Endothelial cell of umbilical vein (primary cell): ENCODE results near the gene NFATC1. TPM values are rescaled to one million over a fixed set of nuclear protein-coding genes. Genes with fewer than 3 reads are reported as not detected.
A peak's percentile ranks its signal among the peaks of the same experiment; 100 is the strongest.

ENCODE experiments used
- BruUV-seq: library from RNA; stranded (reverse); fragments of 400-500 nt; replicated peaks from 2 replicates; lab custom pipeline; 2021; lab: Mats Ljungman, UMichigan
- CTCF ChIA-PET: fragments of 300-600, 350-600 bp; sonication (Branson Sonifier 250); formaldehyde crosslinking; loops from one replicate; lab custom pipeline; 2021; ENCODE audit warnings: antibody characterized with exemption, inconsistent platforms; lab: Charles Lee
- POLR2A ChIA-PET: fragments of 300-600, 350-600 bp; sonication (Branson Sonifier 250); formaldehyde crosslinking; loops from one replicate; lab custom pipeline; 2021; ENCODE audit warnings: antibody characterized with exemption, inconsistent platforms; lab: Charles Lee
- DNase-seq: peaks from one replicate; pipeline ENCODE4 v3.0.0-alpha.2; 2011; ENCODE audit warnings: low read depth, low spot score
- FAIRE-seq: peaks from 2 replicates; lab custom pipeline; 2011; peaks lifted over from hg19 to GRCh38; lab: Jason Lieb, UNC
- H2AFZ ChIP-seq: 2 replicates; pipeline ENCODE4 v1.6.0; 2012; ENCODE audit warnings: low read depth, low read length, control low read depth, inconsistent platforms
- H3K27ac ChIP-seq: 2 replicates; pipeline ENCODE4 v1.5.1; 2011; ENCODE audit warnings: low read depth, mild to moderate bottlenecking, control low read depth, low read length, moderate library complexity; ENCODE audit not compliant: insufficient read depth
- H3K27me3 ChIP-seq, 2 experiments: 2 replicates each; pipeline versions ENCODE4 v1.6.0 to v1.6.1; 2011; ENCODE audit warnings: low read length in 2 of 2, mixed read lengths in 1 of 2; ENCODE audit not compliant: control insufficient read depth in 2 of 2, insufficient read depth in 2 of 2
- H3K36me3 ChIP-seq, 2 experiments: 2 replicates in 1 of 2; 3 replicates in 1 of 2; pipeline ENCODE4 v1.5.1; 2011; ENCODE audit warnings: low read length in 2 of 2, mild to moderate bottlenecking in 1 of 2, moderate library complexity in 1 of 2; ENCODE audit not compliant: control insufficient read depth in 2 of 2, insufficient read depth in 2 of 2; ENCODE audit errors: extremely low read depth in 1 of 2
- H3K4me1 ChIP-seq: 3 replicates; pipeline ENCODE4 v1.5.1; 2011; ENCODE audit warnings: mild to moderate bottlenecking, low read length; ENCODE audit not compliant: control insufficient read depth, insufficient read depth; ENCODE audit errors: extremely low read depth
- H3K4me2 ChIP-seq: 2 replicates; pipeline ENCODE4 v1.6.1; 2011; ENCODE audit warnings: low read length, control low read depth, mixed read lengths; ENCODE audit not compliant: insufficient read depth
- H3K4me3 ChIP-seq, 3 experiments: fragments of 200-600 bp in 1 of 3; sonication (generic), shearing (Covaris generic) in 1 of 3; replicated peaks in 1 of 3; 2 replicates each; pipeline ENCODE4 v1.5.1; 2011 to 2016; ENCODE audit warnings: control low read depth in 3 of 3, low read length in 3 of 3, mild to moderate bottlenecking in 2 of 3, inconsistent platforms in 1 of 3, low read depth in 1 of 3, moderate library complexity in 1 of 3; ENCODE audit not compliant: insufficient read depth in 1 of 3
- H3K79me2 ChIP-seq: 2 replicates; pipeline ENCODE4 v1.6.0; 2012; ENCODE audit warnings: low read length, inconsistent platforms; ENCODE audit not compliant: control insufficient read depth, insufficient read depth
- H3K9ac ChIP-seq: replicated peaks from 2 replicates; pipeline ENCODE3; 2011; ENCODE audit warnings: low read length, control low read depth; ENCODE audit not compliant: insufficient read depth; ENCODE audit errors: extremely low read depth
- H3K9me1 ChIP-seq: replicated peaks from 3 replicates; pipeline ENCODE4 v1.6.0; 2011; ENCODE audit warnings: mild to moderate bottlenecking, low read length; ENCODE audit not compliant: control insufficient read depth, insufficient read depth; ENCODE audit errors: extremely low read depth
- H3K9me3 ChIP-seq: replicated peaks from 2 replicates; pipeline ENCODE4 v1.5.1; 2012; ENCODE audit warnings: low read length, inconsistent platforms; ENCODE audit not compliant: control insufficient read depth, insufficient read depth
- H4K20me1 ChIP-seq: replicated peaks from 2 replicates; pipeline ENCODE3; 2011; ENCODE audit warnings: mild to moderate bottlenecking, low read length; ENCODE audit not compliant: control insufficient read depth, insufficient read depth; ENCODE audit errors: extremely low read depth
- EZH2 ChIP-seq: IDR thresholded peaks from 2 replicates; pipeline ENCODE4 v1.6.1; 2012; ENCODE audit warnings: borderline replicate concordance, low read depth, mild to moderate bottlenecking, moderate library complexity, low read length, inconsistent platforms; ENCODE audit not compliant: severe bottlenecking
- FOS ChIP-seq: IDR thresholded peaks from 2 replicates; pipeline ENCODE4 v1.6.1; 2011; ENCODE audit warnings: mild to moderate bottlenecking, low read length, moderate library complexity, borderline replicate concordance; ENCODE audit not compliant: insufficient read depth
- GATA2 ChIP-seq: IDR thresholded peaks from 2 replicates; pipeline ENCODE4 v1.7.0; 2011; ENCODE audit warnings: low read depth, mild to moderate bottlenecking, moderate library complexity, mixed read lengths, low read length; ENCODE audit not compliant: insufficient read length, insufficient read depth
- JUN ChIP-seq: IDR thresholded peaks from 2 replicates; pipeline ENCODE4 v1.6.1; 2011; ENCODE audit warnings: borderline replicate concordance, low read depth; ENCODE audit not compliant: insufficient read length, insufficient read depth
- MAX ChIP-seq: IDR thresholded peaks from 2 replicates; pipeline ENCODE4 v1.6.1; 2011; ENCODE audit not compliant: insufficient read depth, insufficient read length
- MYC ChIP-seq: IDR thresholded peaks from one replicate; pipeline ENCODE4 v1.6.1; 2011; ENCODE audit warnings: mild to moderate bottlenecking, low read depth, low read length
- POLR2A ChIP-seq: IDR thresholded peaks from 2 replicates; pipeline ENCODE4 v1.6.1; 2012; ENCODE audit warnings: low read depth, mild to moderate bottlenecking, control low read depth, low read length
- POLR2AphosphoS5 ChIP-seq: IDR thresholded peaks from 2 replicates; pipeline ENCODE4 v1.6.1; 2012; ENCODE audit warnings: low read depth, mild to moderate bottlenecking, control low read depth, low read length, moderate library complexity; ENCODE audit not compliant: insufficient read depth
- dilution Hi-C: fragments of 300-500 bp; cut with MboI; formaldehyde crosslinking; loops from one replicate; pipeline ENCODE4 v1.15.0; 2019; ENCODE audit warnings: low sequenced_read_pairs; ENCODE audit not compliant: extremely low pct_ligation_motif_present
- intact Hi-C: fragments of 100-400 bp; cut with micrococcal nuclease; formaldehyde crosslinking; loops from one replicate; pipeline ENCODE4 v1.10.0; 2022
- polyA plus RNA-seq, 4 experiments: library from polyadenylated mRNA; depleted of rRNA in 3 of 4; stranded (reverse) in 3 of 4; unstranded in 1 of 4; fragments of >200 nt; gene quantifications; 2 replicates each; pipeline versions ENCODE4 v1.2.1 to v1.2.3, GENCODE V29; 2011 to 2012; ENCODE audit warnings: missing spikeins in 1 of 4
- total RNA-seq: library from RNA; stranded (reverse); gene quantifications from 2 replicates; pipeline ENCODE4 v1.2.3, GENCODE V29; 2021
- TF ChIP-seq, protein P1 (sequence below), 2 donors: IDR thresholded peaks; 1 replicate in 1 of 2; 2 replicates in 1 of 2; pipeline ENCODE4 v1.5.1; 2011; ENCODE audit warnings: low read length in 2 of 2, mild to moderate bottlenecking in 2 of 2, moderate library complexity in 2 of 2, control low read depth in 1 of 2, inconsistent platforms in 1 of 2, low read depth in 1 of 2; ENCODE audit not compliant: insufficient read depth in 1 of 2; ENCODE audit errors: extremely low read depth in 1 of 2

Gene NFATC1
- total and polyA plus RNA-seq, 2 donors (not counting 3 experiments of a cell fraction or from before 2014, with no cell fraction given), result 11.1 to 30.0 TPM

- Histone ChIP-seq H3K9me1 (no peaks in the 10 kb centered on the region), H3K9me3 (no peaks in the 10 kb centered on the region), H3K4me1 (peaks cover 59% of the 10 kb centered on the region), H3K79me2 (peaks cover 32% of the 10 kb centered on the region), H3K27ac (peak overlapping the region; percentile 26), H2AFZ (no peak overlapping the region), H3K4me3 (no peak overlapping the region), H3K9ac (no peak overlapping the region), H3K36me3 (no peaks in the 10 kb centered on the region), H3K27me3 (no peaks in the 10 kb centered on the region), H3K4me2 (peak overlapping the region; percentile 16), H4K20me1 (no peaks in the 10 kb centered on the region)
- BruUV-seq, result no TSS peak
- ChIA-PET POLR2A (no interaction called here), CTCF (interaction anchor here (0.6 kb wide), 1 partner anchor 13 kb away, joined by 3 read pairs; no protein-coding TSS in a partner anchor)
- dilution Hi-C loops, result no loop called here
- no peak for FAIRE-seq
- intact Hi-C loops, result loop anchor here (2.0 kb wide), 1 partner anchor 83 kb away; no protein-coding TSS in a partner anchor
- no peak for TF ChIP-seq MAX
- TF ChIP-seq FOS, result no peak
- no peak for TF ChIP-seq EZH2
- TF ChIP-seq POLR2A, result no peak
- no peak for TF ChIP-seq JUN
- no peak for TF ChIP-seq MYC
- TF ChIP-seq, protein P1, sequence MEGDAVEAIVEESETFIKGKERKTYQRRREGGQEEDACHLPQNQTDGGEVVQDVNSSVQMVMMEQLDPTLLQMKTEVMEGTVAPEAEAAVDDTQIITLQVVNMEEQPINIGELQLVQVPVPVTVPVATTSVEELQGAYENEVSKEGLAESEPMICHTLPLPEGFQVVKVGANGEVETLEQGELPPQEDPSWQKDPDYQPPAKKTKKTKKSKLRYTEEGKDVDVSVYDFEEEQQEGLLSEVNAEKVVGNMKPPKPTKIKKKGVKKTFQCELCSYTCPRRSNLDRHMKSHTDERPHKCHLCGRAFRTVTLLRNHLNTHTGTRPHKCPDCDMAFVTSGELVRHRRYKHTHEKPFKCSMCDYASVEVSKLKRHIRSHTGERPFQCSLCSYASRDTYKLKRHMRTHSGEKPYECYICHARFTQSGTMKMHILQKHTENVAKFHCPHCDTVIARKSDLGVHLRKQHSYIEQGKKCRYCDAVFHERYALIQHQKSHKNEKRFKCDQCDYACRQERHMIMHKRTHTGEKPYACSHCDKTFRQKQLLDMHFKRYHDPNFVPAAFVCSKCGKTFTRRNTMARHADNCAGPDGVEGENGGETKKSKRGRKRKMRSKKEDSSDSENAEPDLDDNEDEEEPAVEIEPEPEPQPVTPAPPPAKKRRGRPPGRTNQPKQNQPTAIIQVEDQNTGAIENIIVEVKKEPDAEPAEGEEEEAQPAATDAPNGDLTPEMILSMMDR (IDR thresholded peaks at IDR 0.05; ENCODE audit: extremely low read depth in 1 of 2, insufficient read depth in 1 of 2, low read depth in 1 of 2, low read length in 2 of 2), result no peak
- TF ChIP-seq GATA2, result no peak
- no peak for TF ChIP-seq POLR2AphosphoS5
- DNase-seq, result no peak
Observed at GRCh38 chr18:79401494-79402208, 5.9 kb downstream of the NFATC1 start.
